ELR (cell line): ENCODE data around the gene RUNX1.

ENCODE experiments used
- DNase-seq: peaks from one replicate; pipeline ENCODE4 v3.0.0-alpha.2; 2015; ENCODE audit warnings: low read depth

Gene RUNX1

GRCh38 chr21:35059742-35060141 is 10.6 kb upstream of the RUNX1 start:
- DNase-seq: peak; percentile 43

- DNase-seq: no peak
Measured at GRCh38 chr21:35058058-35058457, 9.0 kb upstream of the RUNX1 start.

GRCh38 chr21:35057428-35057827 is 8.3 kb upstream of the RUNX1 start:
- DNase-seq: no peak

GRCh38 chr21:35053356-35054096 is 4.4 kb upstream of the RUNX1 start:
- peak; percentile 9 for DNase-seq

- DNase-seq: no peak
Measured at GRCh38 chr21:35052801-35053200, 3.7 kb upstream of the RUNX1 start.

DNA sequence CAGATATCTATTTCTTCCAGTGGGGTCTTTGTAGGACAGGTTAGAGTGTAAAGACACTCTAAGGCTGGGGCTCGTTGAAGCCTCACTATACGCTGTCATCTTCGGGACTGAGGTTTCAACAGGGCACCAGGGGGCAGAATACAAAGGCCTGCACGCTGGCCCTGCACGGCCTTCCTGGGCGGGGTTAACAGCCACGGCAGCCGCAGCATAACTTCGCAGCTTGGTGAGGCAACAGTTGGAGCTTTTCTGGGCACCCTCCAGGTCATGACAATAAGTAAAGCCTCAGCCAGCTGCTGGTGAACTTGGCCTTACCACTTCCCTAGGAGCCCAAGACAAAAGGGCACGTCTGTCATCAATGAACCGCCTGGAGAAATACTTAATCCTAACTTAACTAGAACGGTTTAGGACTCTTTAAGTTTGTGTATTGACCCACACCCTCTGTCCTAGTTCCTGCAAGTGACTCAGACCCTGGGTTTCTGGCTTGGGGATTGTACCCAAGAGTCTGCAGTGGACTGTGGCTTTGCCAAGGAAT is 2.3 kb upstream of the RUNX1 start:
- DNase-seq: peak; percentile 81

GRCh38 chr21:35050348-35051286 is 1.5 kb upstream of the RUNX1 start:
- DNase-seq: peak; percentile 58

DNA sequence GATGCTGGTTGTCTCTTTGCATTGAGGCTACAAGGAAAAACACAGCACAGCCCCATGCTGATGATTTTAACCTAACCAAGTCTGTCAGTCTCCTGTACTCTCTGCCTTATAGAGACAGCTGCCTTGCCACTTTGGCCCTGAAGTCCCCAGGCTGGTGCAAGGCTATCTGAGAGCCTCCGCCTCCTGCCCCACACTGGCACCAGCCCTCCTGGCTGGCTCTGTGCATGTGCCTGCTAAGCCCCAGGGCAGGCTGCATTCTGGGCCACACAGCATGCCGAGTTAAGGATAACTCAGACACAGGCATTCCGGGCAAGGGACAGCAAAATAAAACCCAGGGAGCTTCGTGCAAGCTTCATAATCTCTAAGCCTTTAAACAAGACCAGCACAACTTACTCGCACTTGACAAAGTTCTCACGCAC is 910 bp downstream of the RUNX1 start:
- DNase-seq: peak; percentile 53

DNA sequence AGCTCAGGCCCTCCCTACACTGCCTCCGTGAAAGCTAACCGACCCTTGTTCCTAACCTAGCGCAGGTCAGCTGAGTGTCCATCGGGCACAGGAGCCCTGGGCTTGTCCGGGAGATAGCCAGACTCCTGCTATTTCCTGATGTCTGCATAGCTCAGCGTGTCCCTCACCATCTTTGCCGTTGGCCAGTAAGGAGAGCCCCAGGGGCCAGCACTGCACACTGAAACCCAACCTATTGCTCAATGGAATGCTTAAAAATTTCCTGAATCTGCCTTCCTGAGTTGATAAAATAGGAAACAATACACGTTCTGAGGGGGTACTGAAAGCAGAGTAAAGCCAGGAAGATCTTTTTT is 2.2 kb downstream of the RUNX1 start:
- DNase-seq: peak; percentile 76

GRCh38 chr21:35046263-35046624 is 2.9 kb downstream of the RUNX1 start:
- no peak for DNase-seq

DNA sequence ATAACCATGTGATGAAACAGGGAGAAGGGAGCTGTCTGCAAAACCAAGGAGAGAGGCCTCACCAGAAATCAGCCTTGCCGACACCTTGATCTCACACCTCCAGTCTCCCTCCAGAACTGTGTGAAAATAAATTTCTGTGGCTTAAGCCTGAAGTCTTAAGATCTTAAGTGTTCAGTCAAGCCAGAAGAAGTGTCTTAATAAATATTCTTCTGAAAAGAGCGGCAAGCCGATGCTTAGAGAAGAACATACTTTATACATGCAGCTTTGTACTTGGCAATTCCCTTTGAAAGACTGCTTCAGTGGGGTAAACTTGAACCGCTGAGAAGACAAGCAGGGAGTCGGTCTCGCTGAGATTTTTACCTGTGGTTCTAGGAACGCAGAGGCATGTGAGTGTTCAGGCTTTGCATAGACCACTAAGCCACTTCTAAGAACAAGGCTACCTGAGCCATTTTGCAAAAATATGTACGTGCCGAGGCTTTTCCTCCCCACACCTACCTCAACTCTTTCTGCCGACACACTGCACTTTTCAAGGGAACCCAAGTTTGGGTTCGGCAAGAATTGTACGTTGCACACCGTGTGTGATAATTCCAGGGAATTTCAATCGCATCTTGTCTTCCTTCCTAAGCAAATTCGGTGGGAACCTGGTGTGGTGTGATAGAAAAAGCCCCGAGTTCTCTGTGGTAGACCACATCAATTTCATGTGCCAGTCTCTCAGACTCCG is 3.4 kb downstream of the RUNX1 start:
- no peak for DNase-seq

- DNase-seq: no peak
Measured at GRCh38 chr21:35044770-35045541, 4.1 kb downstream of the RUNX1 start.

- no peak for DNase-seq
Measured at GRCh38 chr21:35044128-35044527, 5.0 kb downstream of the RUNX1 start.

- no peak for DNase-seq
Measured at GRCh38 chr21:35043549-35043948, 5.6 kb downstream of the RUNX1 start.

DNA sequence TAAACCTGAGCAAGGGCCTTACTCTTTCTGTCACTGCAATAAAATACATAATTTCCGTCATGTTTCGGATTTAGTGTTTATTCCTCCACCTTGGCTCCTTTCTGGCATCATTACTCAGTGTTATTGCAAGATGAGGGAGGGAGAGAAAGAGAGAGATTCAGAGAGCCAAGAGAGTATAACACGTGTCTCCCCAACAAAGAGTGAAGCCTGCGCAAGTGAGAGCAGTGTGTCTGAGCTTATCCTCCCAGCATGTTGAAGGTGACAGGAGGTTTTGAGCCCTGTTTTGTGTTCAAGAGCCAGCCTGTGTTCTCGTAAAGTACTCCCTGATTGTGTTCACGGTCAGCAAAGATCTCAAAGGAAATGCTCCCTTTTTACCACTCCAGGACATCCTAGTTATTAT is 6.3 kb downstream of the RUNX1 start:
- DNase-seq: no peak

DNA sequence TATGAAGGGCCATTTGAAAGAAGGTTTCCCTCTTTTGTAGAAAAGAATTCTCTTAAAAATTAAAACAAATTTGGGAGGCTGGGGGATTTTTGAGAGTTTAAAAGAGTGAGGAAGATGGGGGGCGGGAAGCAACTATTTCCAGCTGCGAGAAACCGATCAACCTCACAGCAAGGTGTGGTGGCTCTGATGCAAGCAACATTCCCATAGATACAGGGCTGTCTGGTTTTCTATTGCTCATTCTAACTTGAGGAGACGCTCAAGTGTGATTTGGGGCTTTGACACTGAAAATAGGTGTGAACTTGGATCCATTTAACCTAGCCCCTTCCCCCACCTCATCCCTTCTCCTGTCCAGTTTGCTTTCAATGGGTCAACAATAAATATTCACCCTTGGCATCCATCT is 7.2 kb downstream of the RUNX1 start:
- no peak for DNase-seq

DNA sequence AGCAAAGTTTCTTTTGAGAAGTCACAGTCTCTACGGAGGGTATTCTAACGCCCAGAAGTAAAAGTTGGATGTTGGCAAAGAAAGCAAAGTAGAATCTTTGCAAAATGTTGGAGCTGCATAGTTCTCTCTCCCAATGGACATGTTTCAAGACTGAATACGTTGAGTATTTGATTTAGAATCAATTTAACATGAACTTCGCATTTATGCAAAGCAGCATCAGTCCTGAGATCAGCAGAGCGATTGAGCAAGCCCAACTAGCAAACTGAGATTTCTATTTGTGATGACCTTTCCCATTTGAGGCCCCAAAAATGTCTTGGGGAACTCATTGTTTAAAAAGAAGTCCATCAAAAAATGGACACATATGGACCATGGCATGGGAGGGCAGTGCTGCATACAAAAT is 8.0 kb downstream of the RUNX1 start:
- DNase-seq: no peak

DNA sequence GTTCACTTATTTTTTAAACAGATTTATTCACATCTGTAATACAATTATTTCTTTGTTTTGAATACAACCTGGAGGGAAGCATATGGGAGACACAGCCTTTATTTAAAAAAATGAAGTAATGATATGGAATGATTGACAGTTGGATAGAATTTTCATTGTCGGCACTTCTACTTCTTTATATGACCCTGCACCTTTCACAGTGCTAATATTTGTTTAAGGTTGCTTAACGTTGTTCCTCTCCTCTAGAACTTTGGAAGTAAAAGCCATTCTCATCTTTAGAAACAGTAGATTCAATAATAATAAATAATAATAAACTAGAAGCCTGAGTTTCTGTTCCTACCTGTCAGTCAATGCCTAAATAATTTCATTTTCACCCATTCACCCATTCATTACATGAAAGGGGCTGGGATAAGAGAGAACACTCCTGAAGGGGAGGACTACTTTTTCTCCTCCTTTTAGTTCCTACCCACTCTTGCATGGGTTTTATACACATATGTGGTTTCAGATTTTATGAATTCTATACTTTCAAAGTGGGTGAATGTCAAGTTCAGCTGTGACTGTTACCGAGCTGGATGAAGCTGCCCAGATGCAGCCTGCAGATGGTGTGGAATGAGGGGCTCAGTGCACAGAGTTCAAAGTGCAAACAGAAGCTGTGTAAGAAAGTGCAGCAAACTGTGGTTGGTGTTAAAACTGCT is 9.4 kb downstream of the RUNX1 start:
- DNase-seq: no peak

- DNase-seq: no peak
Measured at GRCh38 chr21:35038772-35039319, 10.3 kb downstream of the RUNX1 start.

DNA sequence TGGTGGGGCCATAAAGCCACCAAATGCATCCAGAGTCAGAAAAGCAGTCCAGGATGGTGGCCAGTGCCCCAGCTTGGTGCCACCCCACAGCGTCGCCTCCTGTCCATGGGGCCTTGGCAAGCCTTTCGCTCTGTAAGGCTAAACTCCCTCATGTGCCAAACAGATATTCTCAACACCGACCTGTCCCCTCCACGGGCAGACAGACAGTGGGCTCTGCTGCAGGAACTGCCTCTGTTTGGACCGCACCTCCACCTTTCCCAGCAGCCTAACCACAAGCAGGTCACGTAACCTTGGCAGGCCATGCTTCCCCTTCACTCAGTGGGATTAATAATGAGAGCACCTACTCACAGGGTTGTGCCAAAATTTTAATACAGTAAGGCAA is 11.7 kb downstream of the RUNX1 start:
- DNase-seq: no peak
